HG02571 (cell line): ENCODE measurements around the gene ANO2.

Source experiments
- ATAC-seq: cut with Tn5 transposase; IDR thresholded peaks from one replicate; pipeline ENCODE4 v1.9.1; 2021; ENCODE audit warnings: mild to moderate bottlenecking, moderate library complexity; ENCODE audit not compliant: unreplicated experiment

The ANO2 gene

GRCh38 chr12:5586201-5586600 is 358.9 kb downstream of the ANO2 start:
- ATAC-seq: no peak

- no peak for ATAC-seq
Observed at GRCh38 chr12:5585178-5585577, 359.9 kb downstream of the ANO2 start.

GRCh38 chr12:5584412-5585175 is 360.5 kb downstream of the ANO2 start:
- no peak for ATAC-seq

GRCh38 chr12:5582541-5582940 is 362.5 kb downstream of the ANO2 start:
- no peak for ATAC-seq

- no peak for ATAC-seq
Observed at GRCh38 chr12:5582018-5582417, 363.0 kb downstream of the ANO2 start.

- no peak for ATAC-seq
Observed at GRCh38 chr12:5581616-5582015, 363.4 kb downstream of the ANO2 start.

GRCh38 chr12:5581019-5581418 is 364.0 kb downstream of the ANO2 start:
- no peak for ATAC-seq

GRCh38 chr12:5578775-5579174 is 366.3 kb downstream of the ANO2 start:
- no peak for ATAC-seq

GRCh38 chr12:5577741-5578140 is 367.3 kb downstream of the ANO2 start:
- no peak for ATAC-seq

- no peak for ATAC-seq
Observed at GRCh38 chr12:5577211-5577612, 367.8 kb downstream of the ANO2 start.

- no peak for ATAC-seq
Observed at GRCh38 chr12:5575987-5576386, 369.1 kb downstream of the ANO2 start.

GRCh38 chr12:5575232-5575631 is 369.8 kb downstream of the ANO2 start:
- no peak for ATAC-seq

- ATAC-seq: no peak
Observed at GRCh38 chr12:5573390-5573789, 371.7 kb downstream of the ANO2 start.

GRCh38 chr12:5571115-5571514 is 373.9 kb downstream of the ANO2 start:
- ATAC-seq: no peak

- no peak for ATAC-seq
Observed at GRCh38 chr12:5570416-5570815, 374.6 kb downstream of the ANO2 start.

GRCh38 chr12:5568325-5568981 is 376.6 kb downstream of the ANO2 start:
- no peak for ATAC-seq

- ATAC-seq: no peak
Observed at GRCh38 chr12:5567016-5567725, 377.9 kb downstream of the ANO2 start.

GRCh38 chr12:5565933-5566599 is 379.0 kb downstream of the ANO2 start:
- no peak for ATAC-seq

GRCh38 chr12:5562581-5562980 is 382.5 kb downstream of the ANO2 start:
- ATAC-seq: no peak

GRCh38 chr12:5561846-5562245 is 383.2 kb downstream of the ANO2 start:
- ATAC-seq: no peak

GRCh38 chr12:5561057-5561456 is 384.0 kb downstream of the ANO2 start:
- ATAC-seq: no peak
